Myocyte (in vitro differentiated cells): ENCODE measurements around the gene SNRK. TPM values are rescaled to one million over a fixed set of nuclear protein-coding genes. Genes with fewer than 3 reads are reported as not detected.

Source experiments
- DNase-seq: peaks from one replicate; pipeline ENCODE4 v3.0.0-alpha.2; 2012; ENCODE audit warnings: low read depth
- total RNA-seq: library from RNA; depleted of rRNA; stranded (reverse); fragments of >200 nt; gene quantifications from 2 replicates; pipeline ENCODE4 v1.2.3, GENCODE V29; 2014

The SNRK gene
- total RNA-seq, 1 donor from 2014 or later = 18.8 TPM

DNA sequence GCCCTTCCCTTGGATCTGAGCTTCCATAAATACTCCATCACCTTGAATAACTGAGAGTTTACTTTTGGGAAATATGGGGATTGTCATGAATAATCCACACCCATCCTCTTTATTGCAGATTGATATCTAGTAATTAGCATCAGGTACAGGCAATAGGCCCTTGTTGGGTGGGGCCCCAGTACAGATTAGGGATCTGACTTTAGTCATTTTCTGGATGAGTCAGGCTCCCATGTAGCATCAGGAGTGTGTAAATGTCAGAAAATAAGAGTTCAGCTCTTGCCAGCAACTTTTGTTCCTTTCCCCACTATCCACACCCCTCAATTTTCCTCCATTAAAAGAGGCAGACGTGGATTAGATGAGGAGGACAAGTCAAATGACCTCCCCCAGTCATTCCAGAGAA, 17.7 kb upstream of the SNRK start:
- DNase-seq = no peak

DNA sequence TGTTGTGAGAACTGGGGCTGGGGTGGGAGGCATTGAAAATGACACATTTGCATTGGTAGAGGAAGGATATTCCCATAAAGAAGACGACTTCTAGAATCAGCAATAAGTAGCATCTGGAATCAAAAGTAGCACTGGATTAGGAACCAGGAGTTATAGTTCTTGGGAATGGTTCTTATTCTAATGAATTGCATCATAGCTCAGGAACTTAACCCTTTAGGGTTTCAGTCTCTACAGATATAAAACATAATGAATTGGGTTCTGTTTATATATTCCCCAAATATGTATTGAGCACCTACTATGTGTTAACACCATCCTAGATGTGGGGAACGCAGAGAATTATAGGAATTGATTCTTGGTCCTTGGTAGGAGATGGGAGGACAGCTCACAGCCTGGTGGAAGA, 16.3 kb upstream of the SNRK start:
- no peak for DNase-seq

DNA sequence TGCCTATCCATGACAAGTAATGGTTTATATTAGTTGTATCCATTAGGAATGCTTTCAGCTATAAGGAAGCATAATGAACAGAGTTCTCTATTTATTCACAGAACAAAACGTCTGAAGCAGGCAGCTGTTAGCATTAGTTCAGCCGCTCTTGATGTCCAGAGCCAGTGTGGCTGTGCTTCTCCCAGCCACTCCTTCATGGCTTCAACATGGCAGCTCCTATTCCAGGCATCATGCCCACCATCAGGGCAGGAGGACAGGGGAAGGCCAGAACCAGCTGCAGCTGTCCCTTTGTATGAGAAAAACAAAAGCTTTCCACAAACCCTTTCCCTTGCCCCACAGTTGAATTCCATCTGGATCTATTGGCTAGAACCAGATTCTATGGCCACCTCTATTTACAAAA, 12.9 kb upstream of the SNRK start:
- DNase-seq = peak; percentile 78

DNA sequence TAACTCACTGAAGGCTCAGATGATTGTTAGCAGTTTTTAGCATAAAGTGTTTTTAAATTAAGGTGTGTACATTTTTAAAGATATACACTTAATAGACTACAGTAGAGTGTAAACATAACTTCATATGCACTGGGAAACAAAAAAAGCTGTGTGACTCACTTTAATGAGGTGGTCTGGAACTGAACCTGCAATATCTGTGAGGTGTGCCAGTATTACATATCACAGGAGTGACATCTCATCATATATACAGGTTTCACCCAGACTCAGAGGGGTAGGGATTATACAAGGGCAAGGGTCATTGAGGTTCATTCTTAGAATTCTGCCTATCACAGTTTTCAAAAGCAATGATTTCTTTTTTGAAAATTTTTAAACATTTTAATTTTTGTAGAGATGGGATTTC, 7.3 kb upstream of the SNRK start:
- no peak for DNase-seq

DNA sequence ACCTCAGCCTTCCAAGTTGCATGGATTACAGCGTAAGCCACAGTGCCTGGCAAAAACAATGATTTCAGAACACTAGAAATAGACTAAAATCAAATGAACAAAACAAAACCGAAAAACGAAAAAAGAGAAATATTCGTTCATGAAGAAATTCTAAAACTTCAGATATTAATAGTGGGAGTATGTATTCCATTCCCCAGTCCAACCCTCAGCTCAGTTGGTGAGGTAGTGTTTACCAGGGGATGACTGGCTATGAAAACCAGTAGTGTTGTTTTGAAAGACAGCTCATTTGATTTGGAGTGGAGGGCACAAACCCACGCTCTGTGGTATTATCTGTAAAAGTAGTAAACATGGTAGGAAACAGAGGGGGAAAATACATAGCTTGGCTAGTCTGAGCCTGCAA, 6.8 kb upstream of the SNRK start:
- no peak for DNase-seq

DNA sequence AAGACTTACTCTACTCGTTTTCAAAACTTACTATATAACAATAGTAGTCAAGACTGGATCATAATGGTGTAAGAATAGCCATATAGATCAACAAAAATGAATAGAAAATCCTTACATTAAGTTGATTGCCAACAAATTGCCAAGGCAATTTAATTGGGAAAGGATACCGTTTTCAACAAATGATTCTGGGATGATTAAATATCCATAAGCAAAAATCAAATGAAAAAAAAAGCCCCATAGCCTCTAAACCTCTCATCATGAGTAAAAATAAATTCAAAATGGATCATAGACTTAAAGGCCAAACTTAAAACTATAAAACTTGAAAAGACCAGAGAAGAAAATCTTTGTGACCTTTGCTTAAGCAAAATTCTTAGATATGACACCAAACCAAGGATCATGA, 5.3 kb upstream of the SNRK start:
- no peak for DNase-seq

DNA sequence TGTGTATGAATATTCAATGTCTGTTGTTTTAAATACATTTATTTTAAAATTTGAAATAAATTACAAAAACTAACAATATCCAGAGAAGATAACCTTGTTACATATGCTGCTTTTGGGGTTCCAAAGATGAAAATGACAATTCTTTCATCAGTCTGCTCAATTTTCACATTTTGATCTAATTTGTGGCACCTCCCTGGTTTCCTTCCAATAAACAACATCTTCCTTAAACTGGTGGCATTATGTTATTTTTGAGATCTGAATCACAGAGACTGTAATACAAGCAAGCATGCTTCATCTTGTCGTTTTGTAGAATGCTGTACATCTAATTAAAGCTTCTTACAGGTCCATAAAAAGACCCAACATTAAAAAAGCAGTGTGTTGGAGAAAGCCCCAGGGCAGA, 2.2 kb upstream of the SNRK start:
- DNase-seq = no peak

DNA sequence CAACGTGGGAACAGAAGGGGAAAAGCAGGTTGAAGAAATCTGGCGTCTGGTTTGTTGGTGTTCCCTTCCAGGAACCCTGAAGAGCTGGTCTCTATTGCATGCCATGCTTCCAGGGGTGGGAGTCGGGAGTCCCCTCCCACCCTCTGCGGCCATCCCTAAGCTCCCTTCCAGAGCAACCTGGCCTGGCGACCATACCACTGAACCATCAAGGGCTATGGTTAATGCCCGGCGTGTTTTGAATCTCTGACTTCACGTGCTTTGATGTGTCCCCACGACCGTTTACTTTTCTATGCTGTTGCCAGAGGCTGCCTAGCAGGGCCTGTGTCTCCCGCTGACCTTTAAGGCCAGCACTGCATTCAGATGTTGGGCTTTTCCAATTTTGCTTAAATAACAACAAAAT, 696 bp upstream of the SNRK start:
- DNase-seq = no peak

DNA sequence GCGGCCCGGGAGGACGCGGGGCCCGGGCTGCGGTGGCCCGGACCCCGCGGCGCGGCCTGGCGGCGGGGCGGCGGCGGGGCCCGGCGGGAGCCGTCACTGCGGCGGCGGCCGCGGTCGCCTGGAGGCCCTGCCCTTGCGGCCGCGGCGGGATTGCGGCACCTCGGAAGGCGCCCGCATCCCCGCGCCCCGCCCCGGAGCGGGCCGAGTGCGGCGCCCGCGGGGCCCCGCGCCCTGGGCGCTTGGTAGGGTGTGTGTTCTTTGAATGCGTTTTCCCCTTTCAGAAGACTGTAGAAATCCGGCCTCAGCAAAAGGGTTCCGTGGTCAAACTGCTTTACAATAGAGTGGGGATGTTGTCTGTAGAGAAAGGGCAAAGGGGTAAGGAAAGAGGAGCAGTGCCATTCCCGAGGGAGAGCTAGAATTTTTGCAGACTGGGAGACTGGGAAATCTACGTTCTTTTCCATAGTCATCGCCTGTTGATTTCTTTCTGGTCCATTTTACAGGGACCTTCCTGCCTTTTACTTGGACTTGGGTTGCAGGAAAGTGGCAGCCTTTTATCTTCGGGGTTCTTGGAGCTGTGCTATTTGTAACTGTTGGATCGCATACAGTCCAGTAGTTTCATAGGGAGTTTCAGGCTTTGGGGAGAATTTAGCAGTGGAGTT, 630 bp downstream of the SNRK start:
- peak; percentile 33 for DNase-seq

DNA sequence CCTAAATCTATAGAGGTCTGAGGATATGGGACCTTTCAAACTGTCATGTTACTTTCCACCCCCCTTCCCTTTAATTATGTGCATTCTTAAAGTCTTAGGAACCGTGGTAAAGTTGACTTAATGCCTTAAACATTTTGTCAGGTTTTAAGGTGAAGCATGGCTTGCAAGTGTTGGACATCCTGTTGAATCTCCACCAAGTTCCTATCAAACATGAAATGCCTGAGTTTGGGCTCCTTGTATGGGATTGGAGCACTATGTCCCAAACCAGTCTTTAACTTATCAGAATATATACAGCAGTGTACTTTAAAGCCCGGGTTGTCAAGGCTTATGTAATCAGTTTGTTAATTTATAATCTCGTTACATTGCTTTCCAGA, 1.1 kb downstream of the SNRK start:
- no peak for DNase-seq

DNA sequence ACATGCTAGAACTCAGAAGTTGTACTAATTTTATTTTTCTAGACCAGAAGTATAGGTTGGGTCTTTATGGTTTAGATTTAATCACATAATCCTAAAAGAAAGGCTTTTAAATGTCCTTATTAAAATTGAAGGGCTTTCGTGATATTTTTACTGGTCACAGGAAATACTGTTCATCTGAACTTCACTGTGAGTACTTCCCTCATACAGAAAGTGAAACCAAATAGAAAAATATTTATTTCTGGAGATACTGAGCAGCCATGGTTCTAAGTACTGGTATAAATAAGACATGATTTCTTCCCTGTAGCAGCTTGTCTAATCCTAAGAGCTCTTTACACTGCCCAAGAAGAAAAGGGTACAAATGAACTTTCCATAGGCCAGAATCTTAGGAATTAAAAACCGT, 2.0 kb downstream of the SNRK start:
- DNase-seq = peak; percentile 20

DNA sequence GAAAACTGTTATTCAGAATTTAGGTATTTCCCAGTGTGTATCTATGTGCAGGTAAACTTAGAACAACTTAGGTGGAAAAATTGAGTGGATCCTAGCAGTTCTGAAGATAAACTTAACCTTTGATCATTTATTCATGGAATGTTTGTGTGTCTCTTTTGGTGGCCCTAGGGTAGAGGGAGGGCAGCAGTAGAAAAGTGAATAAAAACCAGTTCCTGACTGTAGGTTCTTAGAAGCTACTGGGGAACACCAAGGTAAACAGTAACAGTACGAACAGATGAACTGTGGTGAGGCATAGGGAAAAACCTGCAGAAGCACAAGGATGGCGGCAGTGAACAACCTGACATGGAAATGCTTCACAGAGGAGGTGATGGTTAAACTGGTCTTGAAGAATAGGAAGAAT, 2.5 kb downstream of the SNRK start:
- no peak for DNase-seq

DNA sequence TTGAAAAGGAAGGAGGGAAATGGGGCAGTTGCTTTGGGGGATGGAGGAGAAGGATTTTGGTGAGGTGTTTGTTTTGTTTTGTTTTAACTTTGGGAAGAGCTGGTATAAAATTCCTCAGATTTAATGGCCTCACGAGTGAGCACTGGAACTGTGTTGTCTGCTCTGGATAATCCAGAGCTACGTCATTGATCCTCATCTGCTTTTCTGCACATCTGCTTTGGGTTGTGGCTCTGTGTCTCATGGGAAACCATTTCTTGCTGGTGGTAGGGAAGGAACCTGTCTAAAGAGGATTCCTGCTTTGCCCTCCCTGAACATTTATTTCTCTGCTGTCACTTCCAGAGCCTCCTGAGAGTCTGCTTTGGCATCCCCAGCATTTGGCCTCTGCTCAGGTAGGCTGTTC, 3.1 kb downstream of the SNRK start:
- no peak for DNase-seq

DNA sequence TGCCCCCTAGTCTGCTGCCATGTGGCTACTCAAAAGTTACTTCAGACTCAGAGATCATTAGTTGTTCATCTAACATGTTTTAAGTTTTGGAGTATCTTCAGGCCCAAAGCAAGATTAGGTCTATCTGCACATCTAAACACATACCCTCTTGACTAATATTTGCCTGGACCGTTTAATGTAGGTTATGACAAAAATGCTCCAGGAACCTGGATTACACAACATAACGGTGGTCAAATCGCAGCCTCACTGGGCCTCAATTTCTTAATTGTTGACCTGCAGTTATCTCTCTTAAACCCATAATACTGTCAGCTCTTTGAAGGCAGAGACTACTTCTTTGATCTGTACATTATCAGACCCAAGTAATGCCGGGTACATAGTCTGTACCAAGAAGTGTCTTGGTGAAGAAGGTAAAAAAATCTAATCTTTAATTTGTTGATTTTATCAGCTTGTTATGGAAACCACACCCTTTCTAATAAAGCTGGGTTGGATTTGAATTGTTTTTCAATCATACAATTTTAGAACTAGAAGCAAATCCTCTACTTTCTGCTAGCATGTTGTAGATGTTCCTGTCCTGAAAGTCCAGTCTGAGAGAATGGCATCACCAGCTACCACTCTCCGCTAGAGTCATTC, 3.6 kb downstream of the SNRK start:
- DNase-seq = no peak

DNA sequence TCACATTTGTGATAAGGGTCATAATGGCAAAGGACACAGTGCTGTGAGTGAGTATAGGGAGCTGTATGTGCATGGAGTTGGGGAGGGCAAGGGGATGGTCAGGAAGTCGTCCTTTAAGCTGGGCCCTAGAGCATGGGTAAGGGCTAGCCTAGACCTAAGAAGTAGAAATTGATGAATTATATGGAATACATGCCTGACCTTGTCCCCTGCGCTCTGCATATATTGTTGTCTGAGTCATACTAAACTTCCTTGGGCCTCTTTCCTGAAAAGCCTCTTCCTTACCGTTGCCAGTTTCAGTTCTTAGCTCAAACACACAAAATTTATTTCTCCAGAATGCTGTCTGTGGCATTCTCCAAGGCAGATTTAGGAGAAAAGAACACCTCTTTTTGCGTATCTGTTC, 4.6 kb downstream of the SNRK start:
- no peak for DNase-seq

DNA sequence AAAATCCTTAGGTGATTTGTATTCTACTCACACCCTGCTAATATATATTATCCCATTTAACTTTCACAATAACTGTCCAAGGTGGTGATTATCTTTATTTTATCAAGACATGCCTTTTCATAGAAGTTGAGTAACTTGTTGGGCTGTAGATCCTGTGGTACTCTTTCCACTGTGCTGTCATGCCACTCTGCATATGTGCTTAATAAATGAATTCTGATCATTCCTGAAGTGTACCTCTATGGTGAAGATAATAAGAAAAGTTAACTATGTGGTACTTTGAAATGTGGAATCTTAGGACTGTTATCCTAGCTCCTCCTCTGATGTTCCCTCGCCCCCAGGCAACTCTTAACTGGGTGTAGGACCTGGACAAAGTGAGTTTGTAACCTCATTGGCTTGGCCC, 5.2 kb downstream of the SNRK start:
- DNase-seq = no peak

DNA sequence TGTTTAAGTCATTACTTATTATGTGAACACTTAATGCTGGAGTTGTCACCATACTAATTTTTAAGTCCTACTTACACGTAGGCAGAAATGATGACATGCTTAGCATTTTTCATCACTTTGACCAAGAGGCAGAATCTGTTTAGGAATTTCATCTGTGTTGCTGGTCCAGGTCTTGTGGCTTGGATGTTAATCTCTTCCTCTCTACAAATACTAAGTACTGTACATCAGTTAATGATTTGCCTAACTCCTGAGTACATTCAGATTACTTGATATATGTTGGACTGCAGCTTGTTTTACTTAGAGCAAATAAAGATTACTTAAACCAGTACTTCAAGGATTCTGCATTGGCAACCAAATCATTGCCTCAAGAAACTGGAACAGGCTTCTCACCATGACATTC, 8.6 kb downstream of the SNRK start:
- DNase-seq = no peak

DNA sequence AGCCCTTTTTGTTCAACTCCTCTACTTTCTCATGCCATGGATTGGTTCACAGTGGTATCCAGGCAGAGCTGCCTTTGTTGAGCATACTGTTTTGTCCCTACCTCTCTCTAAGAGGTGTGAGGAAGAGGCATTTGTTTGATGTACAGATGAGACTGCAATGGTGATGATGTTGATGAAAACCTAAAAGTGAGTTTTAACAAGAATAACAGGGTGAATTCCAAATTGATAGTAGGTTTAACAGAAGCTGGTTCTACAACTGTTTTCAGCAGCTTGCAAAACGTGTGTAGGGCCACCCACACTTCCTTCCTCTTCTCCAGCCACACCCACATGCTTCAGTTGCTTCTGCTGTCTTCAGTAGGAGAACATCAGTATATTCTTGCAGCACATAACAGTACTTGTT, 10.2 kb downstream of the SNRK start:
- DNase-seq = no peak

DNA sequence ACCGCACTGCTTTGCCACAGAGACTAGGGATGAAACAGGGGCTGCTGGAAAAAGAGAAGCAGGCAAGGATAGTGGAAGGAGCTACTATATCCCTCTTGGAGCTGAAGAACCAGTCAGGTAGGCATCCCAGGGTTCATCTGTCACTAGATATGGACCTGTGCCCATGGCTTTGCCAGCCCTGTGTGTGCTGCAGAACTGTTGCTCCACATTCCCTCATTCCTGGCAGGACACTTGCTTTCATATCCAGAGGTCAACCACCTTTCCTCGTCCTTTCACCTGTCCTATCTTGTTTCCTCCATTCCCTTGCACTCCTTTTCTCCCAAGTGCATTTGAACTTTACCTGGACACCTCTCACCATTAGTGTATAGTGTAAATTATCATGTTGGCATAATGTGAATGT, 12.0 kb downstream of the SNRK start:
- DNase-seq = no peak

DNA sequence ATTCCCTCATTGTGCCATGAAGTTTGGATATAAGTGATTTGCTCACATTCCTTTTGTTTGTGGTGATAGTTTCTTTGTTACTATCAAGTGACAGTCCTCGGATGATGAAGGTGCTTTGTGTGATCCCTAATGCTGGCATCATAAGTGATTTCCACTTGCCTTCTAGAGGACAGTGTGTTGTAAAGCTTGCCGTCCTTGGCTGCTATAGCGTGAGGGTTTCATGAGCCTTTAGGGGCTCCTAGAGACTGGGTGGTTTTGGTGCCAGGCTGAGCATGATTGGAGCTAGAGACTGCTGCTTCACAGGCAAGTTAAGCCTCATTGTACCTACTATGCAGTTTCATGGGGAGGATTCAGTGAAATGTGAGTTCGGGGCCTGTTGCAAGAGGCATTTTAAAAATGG, 12.4 kb downstream of the SNRK start:
- no peak for DNase-seq

DNA sequence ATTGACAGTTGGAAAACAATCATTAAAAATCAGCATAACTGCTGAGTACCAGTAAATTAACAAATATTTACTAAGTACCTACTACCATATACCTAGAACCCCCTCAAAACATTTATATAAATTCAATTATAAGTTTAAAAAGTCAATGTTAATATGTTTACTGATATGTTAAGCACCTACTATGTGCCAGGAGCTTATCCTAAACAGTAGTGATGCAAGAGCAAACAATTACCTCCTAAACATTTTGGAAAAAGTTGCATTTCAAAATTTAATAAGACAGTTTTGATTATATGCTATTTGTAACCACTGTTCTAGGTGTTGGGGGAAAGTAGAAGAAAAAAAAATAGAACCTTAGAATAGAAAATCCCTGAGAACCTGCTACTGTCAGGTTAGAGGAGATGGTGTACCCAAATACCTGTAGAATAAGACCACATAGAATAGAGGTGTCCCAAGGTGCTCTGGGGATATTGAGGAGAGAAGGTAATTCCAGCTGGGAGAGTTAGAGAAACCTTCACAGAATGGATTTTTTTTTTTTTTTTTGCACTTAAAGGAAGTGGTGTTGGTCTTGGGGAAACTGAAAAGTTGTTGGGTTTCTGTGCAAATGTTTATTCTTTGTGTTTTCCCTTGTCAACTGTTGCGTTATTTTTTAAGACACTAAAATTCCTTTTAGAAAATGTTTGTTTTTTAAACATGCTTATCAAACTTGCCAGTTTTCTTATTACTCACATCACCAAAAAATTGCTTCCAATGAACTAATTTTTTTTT, 16.0 kb downstream of the SNRK start:
- no peak for DNase-seq

DNA sequence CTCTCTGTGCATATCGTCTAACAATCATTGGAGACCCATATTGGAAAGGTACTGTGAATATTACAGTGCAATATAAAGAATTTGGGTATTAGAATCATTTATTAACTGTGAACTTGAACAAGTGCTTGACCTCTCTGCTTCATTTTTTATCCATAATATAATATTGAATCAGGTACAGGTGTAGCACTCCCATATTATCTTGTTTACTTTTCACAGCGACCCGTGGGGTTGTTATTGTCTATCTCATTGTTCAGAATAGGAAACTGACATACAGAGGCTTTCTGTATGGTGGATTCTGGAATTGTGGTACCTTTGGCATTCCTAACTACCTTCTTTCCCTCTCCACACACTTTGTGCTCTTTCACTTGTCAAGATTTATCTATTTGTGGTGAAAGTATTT, 17.8 kb downstream of the SNRK start:
- DNase-seq = no peak

DNA sequence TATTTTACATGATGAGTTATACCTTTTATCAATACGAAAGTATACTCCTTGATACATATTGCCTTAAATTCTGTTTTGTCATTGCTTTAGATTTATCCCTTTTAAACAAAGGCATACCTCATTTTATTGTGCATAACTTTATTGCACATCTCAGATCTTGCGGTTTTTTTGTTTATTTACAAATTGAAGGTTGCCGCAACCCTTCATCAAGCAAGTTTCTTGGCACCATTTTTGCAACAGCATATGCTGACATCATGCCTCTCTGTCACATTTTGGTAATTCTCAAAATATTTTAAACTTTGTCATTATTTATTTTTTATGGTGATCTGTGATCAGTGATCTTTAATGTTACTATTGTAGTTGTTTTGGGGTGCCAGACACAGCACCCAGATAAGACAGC, 20.9 kb downstream of the SNRK start:
- DNase-seq = no peak
